Measurements from ENCODE around the gene MED20.

The MED20 gene

GRCh38 chr6:41914343-41914742, 6.6 kb downstream of the MED20 start:
- no peak for DNase-seq (ENCODE audit: low read depth in 3 of 3)

- no peak for DNase-seq (ENCODE audit: low read depth in 3 of 3)
These were observed 11.2 kb downstream of the MED20 start for GRCh38 chr6:41909727-41910126.

- DNase-seq (ENCODE audit: low read depth in 3 of 3): peak in 2 of 3 experiments; percentile 26 to 39
These were observed 18.9 kb downstream of the MED20 start for GRCh38 chr6:41901882-41902519.

GRCh38 chr6:41900861-41901260, 20.1 kb downstream of the MED20 start:
- no peak for DNase-seq (ENCODE audit: low read depth in 3 of 3)

- DNase-seq (ENCODE audit: low read depth in 3 of 3): no peak
These were observed 24.7 kb downstream of the MED20 start for GRCh38 chr6:41896281-41896680.

GRCh38 chr6:41895300-41896233, 25.4 kb downstream of the MED20 start, which contains the start of gene USP49:
TSS of gene USP49 (minus strand) at chr6:41895375. CDS start at chr6:41806983, 88,392 bp downstream.
- peak; percentile 84 to 96 (median 88) for DNase-seq (ENCODE audit: low read depth in 3 of 3)

- no peak for DNase-seq (ENCODE audit: low read depth in 3 of 3)
These were observed 26.3 kb downstream of the MED20 start for GRCh38 chr6:41894366-41895299.

GRCh38 chr6:41892921-41893564, 27.9 kb downstream of the MED20 start:
- no peak for DNase-seq (ENCODE audit: low read depth in 3 of 3)

- DNase-seq (ENCODE audit: low read depth in 3 of 3): no peak
These were observed 33.6 kb downstream of the MED20 start for GRCh38 chr6:41887331-41887751.

GRCh38 chr6:41885930-41886329, 35.0 kb downstream of the MED20 start:
- DNase-seq (ENCODE audit: low read depth in 3 of 3): no peak

GRCh38 chr6:41884957-41885356, 36.0 kb downstream of the MED20 start:
- no peak for DNase-seq (ENCODE audit: low read depth in 3 of 3)

- no peak for DNase-seq (ENCODE audit: low read depth in 3 of 3)
These were observed 39.4 kb downstream of the MED20 start for GRCh38 chr6:41881506-41881905.

GRCh38 chr6:41878961-41879405, 42.0 kb downstream of the MED20 start:
- no peak for DNase-seq (ENCODE audit: low read depth in 3 of 3)

- DNase-seq (ENCODE audit: low read depth in 3 of 3): no peak
These were observed 42.7 kb downstream of the MED20 start for GRCh38 chr6:41878246-41878645.

GRCh38 chr6:41877051-41877680, 43.8 kb downstream of the MED20 start:
- no peak for DNase-seq (ENCODE audit: low read depth in 3 of 3)

GRCh38 chr6:41874741-41875140, 46.2 kb downstream of the MED20 start:
- no peak for DNase-seq (ENCODE audit: low read depth in 3 of 3)

- no peak for DNase-seq (ENCODE audit: low read depth in 3 of 3)
These were observed 48.8 kb downstream of the MED20 start for GRCh38 chr6:41872147-41872546.

GRCh38 chr6:41871691-41872090, 49.2 kb downstream of the MED20 start:
- no peak for DNase-seq (ENCODE audit: low read depth in 3 of 3)

- DNase-seq (ENCODE audit: low read depth in 3 of 3): no peak
These were observed 61.6 kb downstream of the MED20 start for GRCh38 chr6:41859356-41859755.

- DNase-seq (ENCODE audit: low read depth in 3 of 3): no peak
These were observed 62.2 kb downstream of the MED20 start for GRCh38 chr6:41858703-41859102.
